ENCODE measurements around the gene C2orf15.

GRCh38 chr2:99188357-99188756 is 46.9 kb downstream of the C2orf15 start:
- TF ChIP-seq CTCF (conservative IDR thresholded peaks at IDR 0.05; ENCODE audit: low read depth, low read length) (no peak), EZH2 (IDR thresholded peaks at IDR 0.05; ENCODE audit: borderline replicate concordance, low read depth, low read length, poor library complexity, severe bottlenecking) (no peak)
